AG10803 (cell line): ENCODE measurements around the gene DCUN1D4.
A peak's percentile ranks its signal among the peaks of the same experiment; 100 is the strongest.

Experiments
- DNase-seq: peaks from one replicate; pipeline ENCODE4 v3.0.0; 2010; ENCODE audit warnings: low read depth
- H3K4me3 ChIP-seq: 2 replicates; pipeline ENCODE4 v1.5.1; 2011; ENCODE audit warnings: mild to moderate bottlenecking, low read length, control low read depth
- TF ChIP-seq, protein P1 (sequence below): conservative IDR thresholded peaks from 2 replicates; pipeline ENCODE4 v1.5.1; 2011; ENCODE audit warnings: mild to moderate bottlenecking, low read length, control low read depth, inconsistent platforms

Gene DCUN1D4

DNA sequence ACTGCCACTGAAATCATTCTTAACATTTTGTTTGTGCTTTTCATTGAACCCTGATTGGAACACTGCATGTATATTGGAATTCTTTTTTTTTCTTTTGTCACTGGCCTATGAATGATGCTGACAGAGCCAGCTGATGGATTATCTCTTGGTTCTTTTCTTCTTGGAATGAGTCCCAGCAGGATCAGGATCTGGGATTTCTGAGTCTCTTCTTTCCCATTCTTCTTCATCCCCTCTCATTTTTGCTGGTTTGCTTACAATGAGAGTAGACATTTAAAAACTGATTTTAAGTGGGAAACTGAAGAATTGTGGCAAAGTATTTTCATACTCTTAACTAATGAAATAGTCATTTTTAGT, 9.0 kb downstream of the DCUN1D4 start:
- TF ChIP-seq, protein P1, sequence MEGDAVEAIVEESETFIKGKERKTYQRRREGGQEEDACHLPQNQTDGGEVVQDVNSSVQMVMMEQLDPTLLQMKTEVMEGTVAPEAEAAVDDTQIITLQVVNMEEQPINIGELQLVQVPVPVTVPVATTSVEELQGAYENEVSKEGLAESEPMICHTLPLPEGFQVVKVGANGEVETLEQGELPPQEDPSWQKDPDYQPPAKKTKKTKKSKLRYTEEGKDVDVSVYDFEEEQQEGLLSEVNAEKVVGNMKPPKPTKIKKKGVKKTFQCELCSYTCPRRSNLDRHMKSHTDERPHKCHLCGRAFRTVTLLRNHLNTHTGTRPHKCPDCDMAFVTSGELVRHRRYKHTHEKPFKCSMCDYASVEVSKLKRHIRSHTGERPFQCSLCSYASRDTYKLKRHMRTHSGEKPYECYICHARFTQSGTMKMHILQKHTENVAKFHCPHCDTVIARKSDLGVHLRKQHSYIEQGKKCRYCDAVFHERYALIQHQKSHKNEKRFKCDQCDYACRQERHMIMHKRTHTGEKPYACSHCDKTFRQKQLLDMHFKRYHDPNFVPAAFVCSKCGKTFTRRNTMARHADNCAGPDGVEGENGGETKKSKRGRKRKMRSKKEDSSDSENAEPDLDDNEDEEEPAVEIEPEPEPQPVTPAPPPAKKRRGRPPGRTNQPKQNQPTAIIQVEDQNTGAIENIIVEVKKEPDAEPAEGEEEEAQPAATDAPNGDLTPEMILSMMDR = no peak
- DNase-seq = no peak

DNA sequence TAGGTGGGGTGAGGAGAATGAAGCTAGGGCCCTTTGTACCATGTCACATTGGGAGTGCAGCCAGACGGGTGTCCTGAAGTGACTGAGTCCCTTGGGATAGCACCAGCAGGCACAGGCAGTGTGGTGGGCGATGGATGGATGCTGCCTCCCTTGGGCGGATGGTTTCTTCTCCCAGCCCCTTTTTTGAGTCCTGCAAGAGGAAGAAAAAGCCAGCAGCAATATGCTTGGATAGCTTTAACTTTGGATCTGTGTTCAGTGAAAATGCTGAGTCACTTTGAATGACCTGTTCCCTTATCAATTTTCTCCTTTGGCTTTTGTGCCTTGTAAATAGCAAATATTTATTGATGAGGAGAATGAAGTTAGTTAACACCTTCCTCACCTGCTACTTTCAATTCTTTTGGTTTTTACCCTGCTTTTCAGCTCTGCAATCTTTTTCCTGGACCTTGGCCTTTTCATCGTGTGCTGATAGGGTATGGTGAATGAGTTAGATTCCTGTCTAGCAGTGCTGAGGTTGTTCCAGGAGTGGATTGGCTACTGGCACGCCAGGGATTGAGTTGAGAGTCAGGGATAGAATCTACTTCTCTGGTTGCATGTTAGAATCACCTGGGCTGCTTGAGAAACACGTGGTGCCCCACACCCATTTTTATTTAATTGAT, 10.2 kb downstream of the DCUN1D4 start:
- H3K4me3 ChIP-seq = no peak overlapping the region
- DNase-seq = no peak

More for the DNA sequence above, 9.0 kb downstream of the DCUN1D4 start:
- H3K4me3 ChIP-seq = no peak overlapping the region

DNA sequence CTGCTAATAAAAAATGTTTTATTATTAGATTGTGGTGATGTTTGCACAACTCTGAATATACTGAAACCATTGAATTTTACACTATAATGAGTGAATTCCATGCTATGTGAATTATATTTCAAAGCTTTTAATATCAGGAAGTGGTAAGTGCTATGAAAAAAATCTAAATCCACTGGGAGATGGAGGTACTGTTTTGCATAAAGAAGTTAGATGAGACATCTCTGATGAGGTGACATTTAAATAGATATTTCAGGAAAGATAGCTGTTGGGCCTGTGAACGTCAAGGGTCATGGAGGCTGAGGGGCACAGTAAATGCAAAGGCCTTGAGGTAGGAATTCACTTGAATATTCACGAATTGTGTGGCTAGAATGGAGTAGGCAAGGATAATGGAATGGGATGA, 12.3 kb downstream of the DCUN1D4 start:
- no peak for DNase-seq
- TF ChIP-seq, protein P1 = no peak
- no peak overlapping the region for H3K4me3 ChIP-seq

More for the DNA sequence above, 10.2 kb downstream of the DCUN1D4 start:
- TF ChIP-seq, protein P1 = no peak

DNA sequence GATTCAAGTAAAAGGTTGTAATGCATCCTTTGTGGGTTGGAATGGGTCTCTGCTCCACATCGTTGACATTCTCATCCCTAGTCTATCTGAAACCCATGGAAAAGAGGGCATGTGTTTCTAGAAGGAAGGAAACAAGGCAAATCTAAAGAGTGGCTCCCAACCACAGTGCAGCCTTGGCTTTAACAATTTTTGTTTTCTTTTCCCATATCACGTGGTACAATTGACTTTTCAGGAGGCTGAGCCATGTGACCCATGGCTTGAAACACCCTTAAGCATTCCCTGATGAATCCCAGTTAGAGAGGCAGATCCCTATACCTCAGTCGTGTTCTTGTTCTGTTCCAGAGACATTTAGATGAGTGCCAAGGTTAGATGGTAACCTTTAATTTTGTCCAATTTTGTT, 12.8 kb downstream of the DCUN1D4 start:
- TF ChIP-seq, protein P1 = no peak
- H3K4me3 ChIP-seq = no peak overlapping the region
- DNase-seq = no peak

DNA sequence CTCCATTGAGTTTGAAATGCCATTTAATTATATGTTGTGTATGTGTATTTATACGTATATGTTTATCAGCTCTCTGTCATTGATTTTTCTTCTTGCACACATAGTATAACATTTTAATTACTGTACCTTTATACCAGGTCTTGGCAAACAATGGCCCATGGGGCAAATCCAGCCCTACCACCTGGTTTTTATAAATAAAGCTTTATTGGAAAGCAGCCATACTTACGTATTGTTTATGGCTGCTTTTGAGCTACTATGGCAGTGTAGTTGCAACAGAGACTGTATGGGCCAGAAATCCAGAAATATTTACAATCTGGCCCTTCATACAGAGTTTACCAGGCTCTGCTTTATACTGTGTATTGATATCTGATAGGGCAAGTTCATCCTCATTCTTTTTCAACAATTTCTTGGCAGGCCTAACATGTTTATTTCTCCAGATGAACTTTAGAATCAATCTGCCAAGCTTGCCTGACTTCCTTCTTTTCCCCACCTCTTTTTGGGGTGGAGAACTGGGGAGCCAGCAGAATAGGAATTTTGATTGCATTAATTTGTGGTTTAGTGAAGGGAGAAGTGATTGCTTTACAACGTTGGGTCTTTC, 15.8 kb downstream of the DCUN1D4 start:
- TF ChIP-seq, protein P1 = no peak
- peak; percentile 68 for DNase-seq
- no peak overlapping the region for H3K4me3 ChIP-seq

DNA sequence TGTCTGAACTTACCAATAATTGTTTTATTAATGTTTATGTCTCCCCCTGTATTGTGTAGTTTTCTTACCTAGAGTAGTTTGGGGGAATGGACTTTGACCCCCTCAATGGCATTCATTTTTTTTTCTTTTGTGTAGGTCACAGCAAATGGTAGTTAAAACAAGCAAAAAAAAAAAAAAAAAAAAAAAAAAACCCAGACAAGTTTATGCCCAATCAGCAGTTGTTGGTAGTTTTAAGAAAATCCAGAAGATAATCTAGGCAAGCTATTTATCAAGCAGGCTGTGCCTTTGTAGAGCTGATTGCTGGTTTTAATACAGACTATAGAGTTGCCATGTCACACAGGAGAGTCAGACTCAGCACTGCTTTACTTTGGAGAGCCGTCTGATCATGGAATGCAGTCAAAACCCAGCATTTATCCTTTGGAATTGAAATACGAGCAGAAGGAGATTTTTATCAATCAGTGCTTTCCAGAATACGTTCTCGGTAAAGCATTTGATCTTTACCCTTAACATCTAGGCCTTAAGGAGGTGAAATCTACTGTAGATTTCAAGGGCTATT, 16.6 kb downstream of the DCUN1D4 start:
- TF ChIP-seq, protein P1 = no peak
- no peak for DNase-seq
- no peak overlapping the region for H3K4me3 ChIP-seq

DNA sequence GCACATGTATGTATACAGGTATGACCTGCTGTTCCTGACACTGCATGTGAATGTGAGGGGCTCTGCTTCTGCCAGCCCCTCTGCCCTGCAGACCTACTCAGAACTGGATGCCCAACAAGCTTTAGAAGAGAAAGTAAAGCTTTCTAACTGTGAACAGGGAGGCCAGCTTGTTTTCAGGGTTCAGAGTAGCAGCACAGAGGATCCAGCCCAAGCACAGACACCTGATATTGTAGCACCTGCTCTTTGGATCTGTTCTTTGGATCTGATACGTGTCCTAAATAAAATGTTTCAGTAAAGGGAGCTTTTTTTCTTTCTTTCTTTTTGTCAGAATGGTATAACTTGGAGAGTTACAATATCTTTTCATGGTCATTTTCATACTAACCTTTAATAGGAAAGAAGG, 19.2 kb downstream of the DCUN1D4 start:
- H3K4me3 ChIP-seq = no peak overlapping the region
- TF ChIP-seq, protein P1 = no peak
- DNase-seq = no peak
